HG03159 (cell line): ENCODE results near the gene MAPK8IP3.
"Not testable (repeated sequence)": the region's sequence is repeated elsewhere in the genome, so short reads cannot be mapped to it uniquely, and the experiment has no call there.

Experiments
- ATAC-seq: cut with Tn5 transposase; IDR thresholded peaks from one replicate; pipeline ENCODE4 v1.9.1; 2021; ENCODE audit warnings: mild to moderate bottlenecking, moderate library complexity; ENCODE audit not compliant: unreplicated experiment

The MAPK8IP3 gene

GRCh38 chr16:1732071-1732470 lies 26.1 kb downstream of the MAPK8IP3 start:
- no peak for ATAC-seq

GRCh38 chr16:1732551-1732987 lies 26.6 kb downstream of the MAPK8IP3 start:
- not testable (repeated sequence) for ATAC-seq

- no peak for ATAC-seq
Measured at GRCh38 chr16:1734123-1734522, 28.1 kb downstream of the MAPK8IP3 start.

- no peak for ATAC-seq
Measured at GRCh38 chr16:1734816-1735215, 28.8 kb downstream of the MAPK8IP3 start.

GRCh38 chr16:1740234-1740633 lies 34.2 kb downstream of the MAPK8IP3 start:
- no peak for ATAC-seq

- no peak for ATAC-seq
Measured at GRCh38 chr16:1740781-1741490, 34.9 kb downstream of the MAPK8IP3 start.

GRCh38 chr16:1741553-1742165 lies 35.7 kb downstream of the MAPK8IP3 start:
- ATAC-seq = no peak

GRCh38 chr16:1743376-1744337 lies 37.7 kb downstream of the MAPK8IP3 start:
- no peak for ATAC-seq

GRCh38 chr16:1744338-1744840 lies 38.4 kb downstream of the MAPK8IP3 start:
- no peak for ATAC-seq

GRCh38 chr16:1745181-1745899 lies 39.3 kb downstream of the MAPK8IP3 start:
- ATAC-seq = no peak

- ATAC-seq = no peak
Measured at GRCh38 chr16:1745900-1746692, 40.1 kb downstream of the MAPK8IP3 start.

GRCh38 chr16:1746693-1747195 lies 40.7 kb downstream of the MAPK8IP3 start:
- no peak for ATAC-seq

- ATAC-seq = no peak
Measured at GRCh38 chr16:1747934-1748333, 41.9 kb downstream of the MAPK8IP3 start.

- ATAC-seq = no peak
Measured at GRCh38 chr16:1749152-1750117, 43.4 kb downstream of the MAPK8IP3 start.

- no peak for ATAC-seq
Measured at GRCh38 chr16:1751946-1752345, 46.0 kb downstream of the MAPK8IP3 start.

- ATAC-seq = no peak
Measured at GRCh38 chr16:1752853-1753252, 46.9 kb downstream of the MAPK8IP3 start.

GRCh38 chr16:1754204-1754603 lies 48.2 kb downstream of the MAPK8IP3 start:
- ATAC-seq = no peak

- no peak for ATAC-seq
Measured at GRCh38 chr16:1757714-1758461, 51.9 kb downstream of the MAPK8IP3 start.
